ENCODE measurements around the gene SHISA6.
"Not testable (repeated sequence)": the region's sequence is repeated elsewhere in the genome, so short reads cannot be mapped to it uniquely, and the experiment has no call there.

The SHISA6 gene

DNA sequence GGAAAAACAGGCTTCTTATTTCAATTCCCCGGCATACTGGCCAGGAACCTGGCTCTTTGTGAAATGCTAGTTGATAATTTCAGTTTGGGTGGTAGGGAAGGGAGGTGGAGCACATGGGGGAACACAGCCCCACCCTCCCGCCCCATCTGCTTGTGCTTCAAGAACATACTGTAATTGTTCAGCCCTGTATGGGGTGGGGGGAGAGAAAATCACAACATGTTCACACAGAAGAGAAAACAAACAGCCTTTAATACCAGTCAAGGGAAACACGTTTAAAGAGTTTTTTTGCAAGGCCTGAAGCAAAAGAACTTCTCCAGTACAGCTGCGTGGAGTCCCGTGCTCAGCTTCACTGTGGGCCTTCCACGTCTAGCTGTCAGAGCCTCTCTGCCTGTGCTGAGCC, 59.7 kb downstream of the SHISA6 start:
- H3K27ac ChIP-seq, result no peak overlapping the region
- DNase-seq, result no peak
- no peak overlapping the region for H3K4me3 ChIP-seq
- H3K27me3 ChIP-seq, result no peaks in the 10 kb centered on the region
- no peaks in the 10 kb centered on the region for H3K36me3 ChIP-seq
- no peaks in the 10 kb centered on the region for H3K4me1 ChIP-seq
- no peaks in the 10 kb centered on the region for H3K9me3 ChIP-seq
- TF ChIP-seq, protein P1, sequence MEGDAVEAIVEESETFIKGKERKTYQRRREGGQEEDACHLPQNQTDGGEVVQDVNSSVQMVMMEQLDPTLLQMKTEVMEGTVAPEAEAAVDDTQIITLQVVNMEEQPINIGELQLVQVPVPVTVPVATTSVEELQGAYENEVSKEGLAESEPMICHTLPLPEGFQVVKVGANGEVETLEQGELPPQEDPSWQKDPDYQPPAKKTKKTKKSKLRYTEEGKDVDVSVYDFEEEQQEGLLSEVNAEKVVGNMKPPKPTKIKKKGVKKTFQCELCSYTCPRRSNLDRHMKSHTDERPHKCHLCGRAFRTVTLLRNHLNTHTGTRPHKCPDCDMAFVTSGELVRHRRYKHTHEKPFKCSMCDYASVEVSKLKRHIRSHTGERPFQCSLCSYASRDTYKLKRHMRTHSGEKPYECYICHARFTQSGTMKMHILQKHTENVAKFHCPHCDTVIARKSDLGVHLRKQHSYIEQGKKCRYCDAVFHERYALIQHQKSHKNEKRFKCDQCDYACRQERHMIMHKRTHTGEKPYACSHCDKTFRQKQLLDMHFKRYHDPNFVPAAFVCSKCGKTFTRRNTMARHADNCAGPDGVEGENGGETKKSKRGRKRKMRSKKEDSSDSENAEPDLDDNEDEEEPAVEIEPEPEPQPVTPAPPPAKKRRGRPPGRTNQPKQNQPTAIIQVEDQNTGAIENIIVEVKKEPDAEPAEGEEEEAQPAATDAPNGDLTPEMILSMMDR (IDR thresholded peaks at IDR 0.05), result no peak
- intact Hi-C loops (cut with DNase I; ENCODE audit: low total_unique reads), result no loop called here

DNA sequence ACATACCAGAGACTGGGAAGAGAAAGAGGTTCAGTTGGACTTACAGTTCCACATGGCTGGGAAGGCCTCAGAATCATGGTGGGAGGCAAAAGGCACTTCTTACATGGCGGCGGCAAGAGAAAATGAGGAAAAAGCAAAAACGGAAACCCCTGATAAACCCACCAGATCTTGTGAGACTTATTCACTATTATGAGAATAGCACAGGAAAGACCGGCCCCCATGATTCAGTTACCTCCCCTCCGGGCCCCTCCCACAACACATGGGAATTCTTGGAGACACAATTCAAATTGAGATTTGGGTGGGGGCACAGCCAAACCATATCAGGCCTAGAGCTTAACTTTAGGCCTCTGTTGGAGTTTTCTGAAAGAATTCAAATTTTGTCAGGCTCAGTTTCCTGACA, 60.9 kb downstream of the SHISA6 start:
- H3K9me3 ChIP-seq; H3K4me1 ChIP-seq; H3K27ac ChIP-seq; H3K36me3 ChIP-seq; intact Hi-C loops (cut with DNase I; ENCODE audit: low total_unique reads); DNase-seq; H3K27me3 ChIP-seq; H3K4me3 ChIP-seq: not testable (repeated sequence)

DNA sequence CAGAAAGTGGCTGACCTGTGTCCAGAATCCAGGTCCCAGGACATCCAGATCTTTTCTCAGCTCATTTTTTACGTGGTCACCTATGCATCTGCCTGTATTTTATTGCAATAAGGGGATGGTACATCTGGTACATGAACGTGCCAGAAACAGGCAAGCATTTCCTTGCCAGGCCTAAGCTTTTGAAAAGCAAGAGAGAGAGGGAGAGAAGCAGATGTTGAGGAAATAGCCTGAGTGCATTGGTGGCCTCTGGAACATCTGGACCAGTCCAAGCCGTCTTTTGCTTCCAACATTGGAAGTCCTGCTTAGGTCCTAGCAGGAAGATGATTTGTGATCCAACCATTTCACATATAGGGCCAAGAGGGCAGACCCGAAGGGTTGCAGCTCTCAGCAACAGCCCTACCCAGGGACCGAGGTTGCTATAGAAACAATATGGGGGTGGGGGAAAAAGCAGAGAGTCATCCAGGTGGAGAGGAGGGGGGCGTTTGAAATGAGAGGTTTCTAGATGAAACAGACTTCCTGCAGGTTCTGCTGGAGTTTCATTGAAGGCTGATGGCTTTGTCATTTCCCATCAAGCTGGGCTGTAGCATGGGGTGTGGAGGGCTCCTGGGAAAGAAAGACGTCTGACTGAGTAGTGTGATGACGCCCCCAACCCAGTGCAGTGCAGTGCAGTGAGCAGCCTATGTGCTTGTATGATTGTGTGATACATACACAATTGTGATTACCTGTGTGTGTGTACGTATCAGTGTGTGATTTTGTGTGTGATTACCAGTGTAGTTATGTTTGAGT, 61.6 kb downstream of the SHISA6 start:
- DNase-seq, result no peak
- H3K27me3 ChIP-seq, result no peaks in the 10 kb centered on the region

DNA sequence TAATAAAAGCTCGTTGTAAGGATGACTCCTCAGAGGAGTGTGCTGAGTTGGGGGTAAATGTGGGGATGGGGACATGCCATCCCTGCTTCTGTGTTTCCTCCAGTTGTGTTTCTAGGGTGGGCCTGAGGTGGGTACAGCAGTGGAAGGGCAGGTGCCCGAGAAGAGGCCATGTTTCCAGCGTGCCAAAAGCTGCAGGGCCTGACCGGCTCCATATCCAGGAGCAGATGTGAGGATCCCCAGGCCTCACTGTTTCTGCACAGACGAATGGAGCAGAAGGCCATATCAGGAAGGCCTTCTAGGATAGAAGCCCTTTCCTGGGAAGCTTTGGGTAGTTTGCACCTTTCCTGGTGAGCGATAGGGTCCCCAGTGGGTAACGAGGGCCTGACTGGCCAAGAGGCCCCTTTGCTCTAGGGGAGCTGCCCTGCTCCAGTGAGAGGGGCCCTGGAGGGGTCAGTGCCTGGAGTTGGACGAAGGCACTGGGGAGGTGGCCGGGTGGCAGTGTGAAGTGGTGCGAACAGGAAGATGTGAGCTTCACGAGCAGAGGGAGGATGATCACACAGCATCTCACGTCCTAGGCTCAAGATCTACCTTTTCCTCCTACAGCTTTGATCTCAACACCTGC, 62.9 kb downstream of the SHISA6 start:
- Histone ChIP-seq H3K4me3 (no peak overlapping the region), H3K27ac (no peak overlapping the region), H3K9me3 (no peaks in the 10 kb centered on the region), H3K27me3 (no peaks in the 10 kb centered on the region), H3K4me1 (no peaks in the 10 kb centered on the region), H3K36me3 (no peaks in the 10 kb centered on the region)
- TF ChIP-seq, protein P1 (IDR thresholded peaks at IDR 0.05), result no peak
- intact Hi-C loops (cut with DNase I; ENCODE audit: low total_unique reads), result no loop called here
- DNase-seq, result no peak

More for the DNA sequence above, 61.6 kb downstream of the SHISA6 start:
- H3K4me3 ChIP-seq, result no peak overlapping the region
- H3K36me3 ChIP-seq, result no peaks in the 10 kb centered on the region
- H3K9me3 ChIP-seq, result no peaks in the 10 kb centered on the region
- intact Hi-C loops (cut with DNase I; ENCODE audit: low total_unique reads), result no loop called here
- H3K4me1 ChIP-seq, result no peaks in the 10 kb centered on the region
- TF ChIP-seq, protein P1 (IDR thresholded peaks at IDR 0.05), result no peak
- no peak overlapping the region for H3K27ac ChIP-seq

DNA sequence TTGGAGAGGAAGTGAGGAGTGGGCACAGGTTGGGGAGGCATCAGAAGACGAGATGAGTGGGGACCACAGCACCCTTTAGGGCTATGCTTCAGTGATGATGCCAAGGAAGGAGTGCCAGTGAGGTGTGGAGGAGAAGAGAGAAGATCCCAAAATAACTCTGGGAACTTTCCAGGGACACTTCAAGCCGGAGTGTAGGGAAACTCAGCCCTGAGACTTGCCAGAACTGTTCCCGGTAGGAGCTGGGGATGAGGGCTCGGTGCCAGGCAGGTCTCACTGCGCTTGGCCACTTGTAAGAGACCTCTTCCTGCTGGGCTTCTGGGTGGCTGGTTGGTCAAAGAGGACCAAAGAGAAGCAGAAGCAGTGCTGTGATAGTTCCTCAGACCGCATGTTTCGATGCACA, 63.6 kb downstream of the SHISA6 start:
- DNase-seq, result no peak
- Histone ChIP-seq H3K36me3 (no peaks in the 10 kb centered on the region), H3K4me1 (no peaks in the 10 kb centered on the region), H3K9me3 (no peaks in the 10 kb centered on the region), H3K27me3 (no peaks in the 10 kb centered on the region), H3K27ac (no peak overlapping the region), H3K4me3 (no peak overlapping the region)
- TF ChIP-seq, protein P1 (IDR thresholded peaks at IDR 0.05), result no peak
- intact Hi-C loops (cut with DNase I; ENCODE audit: low total_unique reads), result no loop called here

DNA sequence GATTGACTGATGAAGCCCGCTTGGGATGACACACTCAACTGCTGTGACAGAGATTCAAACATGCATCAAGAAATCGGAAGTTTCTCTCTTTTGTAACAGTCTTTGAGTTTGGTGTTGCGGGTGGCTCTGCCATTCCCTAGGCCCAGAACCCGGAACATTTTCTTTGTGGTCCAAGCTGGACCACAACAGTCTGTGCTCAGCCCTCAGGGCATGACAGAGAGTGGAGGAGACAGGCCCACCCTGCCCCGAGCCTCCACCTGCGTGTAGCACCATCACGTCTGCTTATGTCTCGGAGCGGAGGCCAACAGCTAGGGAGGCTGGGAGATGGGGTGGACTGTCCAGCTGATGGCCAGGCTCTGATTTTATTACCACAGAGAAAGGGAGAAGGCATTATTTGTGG, 64.5 kb downstream of the SHISA6 start:
- Histone ChIP-seq H3K36me3 (no peaks in the 10 kb centered on the region), H3K4me1 (no peaks in the 10 kb centered on the region)
- intact Hi-C loops (cut with DNase I; ENCODE audit: low total_unique reads), result no loop called here

More for the DNA sequence above, 64.5 kb downstream of the SHISA6 start:
- Histone ChIP-seq H3K27ac (no peak overlapping the region), H3K9me3 (no peaks in the 10 kb centered on the region), H3K4me3 (no peak overlapping the region), H3K27me3 (no peaks in the 10 kb centered on the region)
- TF ChIP-seq, protein P1 (IDR thresholded peaks at IDR 0.05), result no peak
- no peak for DNase-seq
